GM12878 (cell line): ENCODE results near the gene ITPKB. TPM values are rescaled to one million over a fixed set of nuclear protein-coding genes. Genes with fewer than 3 reads are reported as not detected.

ENCODE experiments used
- ATF2 ChIP-seq: IDR thresholded peaks from 2 replicates; pipeline ENCODE4 v1.6.1; 2012; ENCODE audit warnings: low read length, inconsistent platforms
- ATF3 ChIP-seq: IDR thresholded peaks from 2 replicates; pipeline ENCODE4 v1.6.1; 2011; ENCODE audit warnings: low read depth, mild to moderate bottlenecking, low read length, moderate library complexity, borderline replicate concordance; ENCODE audit errors: extremely low read depth
- EZH2 ChIP-seq: IDR thresholded peaks from 2 replicates; pipeline ENCODE4 v1.6.1; 2012; ENCODE audit warnings: low read depth, mild to moderate bottlenecking, control low read depth, inconsistent platforms, low read length, borderline replicate concordance; ENCODE audit not compliant: control insufficient read depth
- FOS ChIP-seq: IDR thresholded peaks from 3 replicates; pipeline ENCODE4 v1.6.1; 2011; ENCODE audit warnings: borderline replicate concordance; ENCODE audit not compliant: insufficient read length; ENCODE audit errors: extremely low read depth
- FOXM1 ChIP-seq: IDR thresholded peaks from 2 replicates; pipeline ENCODE4 v1.6.1; 2012; ENCODE audit warnings: low read depth, mild to moderate bottlenecking, inconsistent platforms, low read length, moderate library complexity
- HCFC1 ChIP-seq: fragments of 150-350 bp; IDR thresholded peaks from 2 replicates; pipeline ENCODE4 v1.6.1; 2014; ENCODE audit warnings: low read length
- HDGF ChIP-seq: fragments of 450-650 bp; IDR thresholded peaks from 2 replicates; pipeline ENCODE4 v1.6.1; 2016; ENCODE audit warnings: antibody characterized with exemption
- IRF4 ChIP-seq: IDR thresholded peaks from 2 replicates; pipeline ENCODE4 v1.6.1; 2011; ENCODE audit warnings: low read depth, low read length
- IRF5 ChIP-seq: fragments of 450-650 bp; IDR thresholded peaks from 2 replicates; pipeline ENCODE4 v1.6.1; 2017; ENCODE audit warnings: borderline replicate concordance
- JUNB ChIP-seq: IDR thresholded peaks from 2 replicates; pipeline ENCODE4 v1.6.1; 2016; ENCODE audit warnings: antibody characterized with exemption, mild to moderate bottlenecking
- JUND ChIP-seq: IDR thresholded peaks from 2 replicates; pipeline ENCODE4 v1.6.1; 2012; ENCODE audit warnings: low read depth, mild to moderate bottlenecking, low read length, improper control_type of control experiment, moderate library complexity
- MYB ChIP-seq: fragments of 150-350 bp; IDR thresholded peaks from 2 replicates; pipeline ENCODE4 v1.6.1; 2014; ENCODE audit warnings: mild to moderate bottlenecking, low read depth, low read length, borderline replicate concordance
- PAX8 ChIP-seq: fragments of 450-650 bp; IDR thresholded peaks from 2 replicates; pipeline ENCODE4 v1.6.1; 2017; ENCODE audit warnings: mild to moderate bottlenecking, moderate library complexity
- RBBP5 ChIP-seq: fragments of 200-600 bp; sonication (generic); conservative IDR thresholded peaks from 2 replicates; pipeline ENCODE4 v1.6.1; 2016
- RCOR1 ChIP-seq: conservative IDR thresholded peaks from 2 replicates; pipeline ENCODE4 v1.6.1; 2012; ENCODE audit warnings: low read depth, low read length, improper control_type of control experiment
- RFX5 ChIP-seq: IDR thresholded peaks from 2 replicates; pipeline ENCODE4 v1.6.1; 2011; ENCODE audit warnings: low read depth, low read length, improper control_type of control experiment
- STAT1 ChIP-seq: fragments of 450-650 bp; conservative IDR thresholded peaks from 2 replicates; pipeline ENCODE4 v1.6.1; 2014; ENCODE audit warnings: antibody characterized with exemption, mild to moderate bottlenecking
- STAT3 ChIP-seq: IDR thresholded peaks from 2 replicates; pipeline ENCODE4 v1.6.1; 2011; ENCODE audit warnings: low read depth, low read length, improper control_type of control experiment
- TBL1XR1 ChIP-seq: IDR thresholded peaks from 2 replicates; pipeline ENCODE4 v1.6.1; 2012; ENCODE audit warnings: low read depth, low read length, improper control_type of control experiment
- USF2 ChIP-seq: IDR thresholded peaks from 2 replicates; pipeline ENCODE4 v1.6.1; 2011; ENCODE audit warnings: low read depth, low read length, improper control_type of control experiment, borderline replicate concordance
- WRNIP1 ChIP-seq: IDR thresholded peaks from 2 replicates; pipeline ENCODE4 v1.6.1; 2011; ENCODE audit warnings: low read depth, low read length, improper control_type of control experiment, borderline replicate concordance
- ZBTB4 ChIP-seq: fragments of 450-650 bp; formaldehyde crosslinking; IDR thresholded peaks from 2 replicates; pipeline ENCODE4 v1.4.0; 2022; ENCODE audit warnings: mild to moderate bottlenecking, moderate library complexity
- ZNF207 ChIP-seq: fragments of 450-650 bp; IDR thresholded peaks from 2 replicates; pipeline ENCODE4 v1.6.1; 2014; ENCODE audit warnings: antibody characterized with exemption, mild to moderate bottlenecking, borderline replicate concordance
- polyA plus RNA-seq, 11 experiments: library from polyadenylated mRNA; depleted of rRNA in 4 of 11; unstranded in 6 of 11; stranded (reverse) in 5 of 11; fragments of >200 nt; fragmentation: Nextera tagmentation in 4 of 11; fragmentation: Illumina TruSeq in 1 of 11; extraction: Ambion mirVana in 4 of 11; extraction: Trizol in 1 of 11; gene quantifications; 1 replicate in 1 of 11; 2 replicates in 10 of 11; pipeline versions ENCODE4 v1.2.1 to v1.2.3, GENCODE V29; 2011 to 2016; ENCODE audit warnings: inconsistent platforms in 2 of 11, missing spikeins in 2 of 11, low read depth in 1 of 11
- total RNA-seq, 4 experiments: library from RNA; depleted of rRNA in 3 of 4; stranded (reverse); fragments of >200 nt in 3 of 4; fragmentation: Illumina TruSeq in 1 of 4; extraction: Trizol in 1 of 4; gene quantifications; 2 replicates each; pipeline versions ENCODE4 v1.2.1 to v1.2.3, GENCODE V29; 2013 to 2021

ITPKB gene
- total and polyA plus RNA-seq, 10 of the 15 experiments (the other 5 are each of a cell fraction or from before 2014, with no cell fraction given): 1.3 to 38.7 (median 12.9) TPM

GRCh38 chr1:226702957-226703831, 35.9 kb downstream of the ITPKB start (continued):
- peak; percentile 84 for TF ChIP-seq USF2
- TF ChIP-seq ZBTB4 (CRISPR knock-in tag): peak; percentile 81
- TF ChIP-seq MYB: no peak
- TF ChIP-seq ATF2: no peak
- no peak for TF ChIP-seq PAX8
- TF ChIP-seq WRNIP1: no peak
- peak; percentile 38; the same call in 1 of the 2 replicates for TF ChIP-seq HCFC1
- TF ChIP-seq HDGF: no peak
- peak; percentile 48; the same call in 1 of the 2 replicates for TF ChIP-seq TBL1XR1
- no peak for TF ChIP-seq JUNB
- TF ChIP-seq EZH2: no peak
- TF ChIP-seq STAT1: peak; percentile 87; the same call in 1 of the 2 replicates
- 0 out of 2 replicates have a peak, but pooled peaks have one; percentile 19 for TF ChIP-seq FOXM1
- no peak for TF ChIP-seq FOS
- TF ChIP-seq JUND: no peak
- TF ChIP-seq ZNF207: peak; percentile 96
- TF ChIP-seq IRF4: no peak
- no peak for TF ChIP-seq RBBP5
- TF ChIP-seq STAT3: no peak
- no peak for TF ChIP-seq RCOR1
- TF ChIP-seq ATF3: peak; percentile 86
- no peak for TF ChIP-seq RFX5
- TF ChIP-seq IRF5: no peak
